Kidney (tissue), 14 donors: Measurements from ENCODE around the gene ATG4D. TPM values are rescaled to one million over a fixed set of nuclear protein-coding genes. Genes with fewer than 3 reads are reported as not detected.
"Not testable (repeated sequence)": the region's sequence is repeated elsewhere in the genome, so short reads cannot be mapped to it uniquely, and the experiment has no call there.

Experiments used
- DNase-seq, 5 donors: peaks; one replicate each; pipeline ENCODE4 v3.0.0-alpha.2; 2013 to 2020
- FAIRE-seq: peaks from 2 replicates; lab custom pipeline; 2012; peaks lifted over from hg19 to GRCh38; lab: Jason Lieb, UNC
- H3K27ac ChIP-seq, 2 donors: one replicate each; pipeline ENCODE4 v1.7.0; 2013; ENCODE audit warnings: low read depth in 2 of 2, low read length in 2 of 2, inconsistent platforms in 1 of 2
- H3K27me3 ChIP-seq: one replicate; pipeline ENCODE4 v1.7.1; 2013; ENCODE audit warnings: low read length, inconsistent platforms; ENCODE audit not compliant: control insufficient read depth, insufficient read depth
- H3K36me3 ChIP-seq, 3 donors: one replicate each; pipeline versions ENCODE4 v1.7.0 to v1.7.1; 2013; ENCODE audit warnings: low read length in 3 of 3, control low read depth in 1 of 3, inconsistent platforms in 1 of 3; ENCODE audit not compliant: insufficient read depth in 3 of 3, control insufficient read depth in 2 of 3
- H3K4me1 ChIP-seq, 3 donors: one replicate each; pipeline versions ENCODE4 v1.7.0 to v1.7.1; 2013; ENCODE audit warnings: low read length in 3 of 3, inconsistent platforms in 1 of 3, low read depth in 1 of 3; ENCODE audit not compliant: control insufficient read depth in 2 of 3, insufficient read depth in 2 of 3
- H3K4me3 ChIP-seq, 3 donors: one replicate each; pipeline versions ENCODE4 v1.7.0 to v1.8.1; 2013; ENCODE audit warnings: low read length in 3 of 3, control low read depth in 1 of 3, inconsistent platforms in 1 of 3
- H3K9ac ChIP-seq, 3 donors: one replicate each; pipeline versions ENCODE4 v1.7.0 to v1.7.1; 2013; ENCODE audit warnings: low read length in 3 of 3, control low read depth in 1 of 3, inconsistent platforms in 1 of 3
- H3K9me3 ChIP-seq, 3 donors: one replicate each; pipeline versions ENCODE4 v1.7.0 to v1.7.1; 2013; ENCODE audit warnings: low read length in 3 of 3, control low read depth in 1 of 3, inconsistent platforms in 1 of 3; ENCODE audit not compliant: control insufficient read depth in 2 of 3, insufficient read depth in 1 of 3
- intact Hi-C: fragments of 100-400 bp; cut with DNase I; formaldehyde crosslinking; loops from one replicate; pipeline ENCODE4 v1.11.1; 2022
- polyA plus RNA-seq: library from polyadenylated mRNA; stranded (reverse); fragments of 350-450 nt; fragmentation: Illumina TruSeq; extraction: RNeasy Lipid Tissue Mini Kit (QIAGEN cat#74804); gene quantifications from one replicate; pipeline ENCODE4 v1.2.3, GENCODE V29; 2014; ENCODE audit warnings: low read depth, low replicate concordance; ENCODE audit not compliant: insufficient read depth
- total RNA-seq: library from RNA; stranded (reverse); fragmentation: NEBNext Ultra II Directional; extraction: Animal tissue kit (Norgen Biotek cat#: 25700); gene quantifications from one replicate; pipeline ENCODE4 v1.2.1, GENCODE V29; 2021
- TF ChIP-seq, protein P1 (sequence below): IDR thresholded peaks from 3 replicates; pipeline ENCODE4 v1.5.1; 2012; ENCODE audit warnings: mild to moderate bottlenecking, moderate library complexity, borderline replicate concordance; ENCODE audit not compliant: insufficient read depth; ENCODE audit errors: extremely low read depth
- donor health status: control.
- donor health status: control.
- donor health status: control.
- donor health status: control.
- donor health status: control.
- donor health status: DM: yes; HTN: yes; CAD: no.
- donor health status: Normal renal cell carcinoma (clear cell type).

Gene ATG4D
- total and polyA plus RNA-seq, 2 donors from 2014 or later: 32.7 to 91.7 TPM

DNA sequence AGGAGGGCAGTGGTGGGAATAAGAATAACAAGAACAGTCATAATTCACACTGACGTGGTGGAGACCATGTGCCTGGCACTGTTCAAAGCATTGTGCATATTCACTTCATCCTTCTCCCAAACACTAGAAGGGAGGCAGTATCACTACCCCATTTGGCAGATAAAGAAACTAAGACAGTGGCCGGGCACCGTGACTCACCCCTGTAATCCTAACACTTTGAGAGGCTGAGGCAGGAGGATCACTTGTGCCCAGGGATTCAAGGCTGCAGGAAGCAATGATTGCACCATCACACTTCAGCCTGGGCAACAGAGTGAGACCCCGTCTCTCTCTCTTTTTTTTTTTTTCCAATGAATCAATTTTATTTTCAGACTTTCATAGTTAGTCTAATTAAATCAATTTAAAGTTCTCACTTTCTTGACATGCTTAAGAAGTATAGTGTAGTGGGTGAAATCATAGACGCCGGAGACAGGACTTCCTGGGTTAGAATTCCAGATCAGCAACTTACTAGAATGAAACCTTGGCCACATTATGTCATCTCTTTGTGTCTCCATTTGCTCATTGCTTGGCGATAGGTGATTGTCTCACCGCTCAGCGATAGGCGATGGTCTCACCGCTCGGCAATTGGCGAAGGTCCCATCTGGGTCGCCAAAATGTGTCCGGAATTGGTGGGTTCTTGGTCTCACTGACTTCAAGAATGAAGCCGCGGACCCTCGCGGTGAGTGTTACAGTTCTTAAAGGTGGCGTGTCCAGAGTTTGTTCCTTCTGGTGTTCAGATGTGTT lies 5.3 kb upstream of the ATG4D start:
- DNase-seq: no peak
- intact Hi-C loops: no loop called here
- TF ChIP-seq, protein P1, sequence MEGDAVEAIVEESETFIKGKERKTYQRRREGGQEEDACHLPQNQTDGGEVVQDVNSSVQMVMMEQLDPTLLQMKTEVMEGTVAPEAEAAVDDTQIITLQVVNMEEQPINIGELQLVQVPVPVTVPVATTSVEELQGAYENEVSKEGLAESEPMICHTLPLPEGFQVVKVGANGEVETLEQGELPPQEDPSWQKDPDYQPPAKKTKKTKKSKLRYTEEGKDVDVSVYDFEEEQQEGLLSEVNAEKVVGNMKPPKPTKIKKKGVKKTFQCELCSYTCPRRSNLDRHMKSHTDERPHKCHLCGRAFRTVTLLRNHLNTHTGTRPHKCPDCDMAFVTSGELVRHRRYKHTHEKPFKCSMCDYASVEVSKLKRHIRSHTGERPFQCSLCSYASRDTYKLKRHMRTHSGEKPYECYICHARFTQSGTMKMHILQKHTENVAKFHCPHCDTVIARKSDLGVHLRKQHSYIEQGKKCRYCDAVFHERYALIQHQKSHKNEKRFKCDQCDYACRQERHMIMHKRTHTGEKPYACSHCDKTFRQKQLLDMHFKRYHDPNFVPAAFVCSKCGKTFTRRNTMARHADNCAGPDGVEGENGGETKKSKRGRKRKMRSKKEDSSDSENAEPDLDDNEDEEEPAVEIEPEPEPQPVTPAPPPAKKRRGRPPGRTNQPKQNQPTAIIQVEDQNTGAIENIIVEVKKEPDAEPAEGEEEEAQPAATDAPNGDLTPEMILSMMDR: no peak

DNA sequence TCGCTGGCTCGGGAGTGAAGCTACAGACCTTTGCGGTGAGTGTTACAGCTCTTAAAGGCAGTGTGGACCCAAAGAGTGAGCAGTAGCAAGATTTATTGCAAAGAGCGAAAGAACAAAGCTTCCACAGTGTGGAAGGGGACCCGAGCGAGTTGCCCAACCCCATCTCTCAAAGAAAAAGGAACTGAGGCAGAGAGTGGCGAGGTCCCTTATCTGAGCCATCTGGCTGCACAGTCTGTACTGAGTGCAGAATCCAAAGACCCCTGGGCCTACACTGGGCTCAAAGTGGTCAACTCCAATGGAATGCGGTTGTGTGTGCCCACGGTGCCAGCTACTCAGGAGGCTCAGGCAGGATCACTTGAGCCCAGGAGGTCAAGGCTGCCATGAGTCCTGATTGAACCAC lies 4.7 kb upstream of the ATG4D start:
- FAIRE-seq, H3K4me1 ChIP-seq, H3K9ac ChIP-seq, H3K27me3 ChIP-seq, DNase-seq, H3K9me3 ChIP-seq, intact Hi-C loops, H3K27ac ChIP-seq, H3K4me3 ChIP-seq, H3K36me3 ChIP-seq: not testable (repeated sequence)

More for the DNA sequence above, 5.3 kb upstream of the ATG4D start:
- Histone ChIP-seq H3K27me3 (peaks cover 2% of the 10 kb centered on the region), H3K36me3 (no peaks in the 10 kb centered on the region), H3K4me1 (no peaks in the 10 kb centered on the region), H3K27ac (no peak overlapping the region), H3K9ac (no peak overlapping the region), H3K9me3 (no peaks in the 10 kb centered on the region), H3K4me3 (no peak overlapping the region)
- FAIRE-seq: no peak

DNA sequence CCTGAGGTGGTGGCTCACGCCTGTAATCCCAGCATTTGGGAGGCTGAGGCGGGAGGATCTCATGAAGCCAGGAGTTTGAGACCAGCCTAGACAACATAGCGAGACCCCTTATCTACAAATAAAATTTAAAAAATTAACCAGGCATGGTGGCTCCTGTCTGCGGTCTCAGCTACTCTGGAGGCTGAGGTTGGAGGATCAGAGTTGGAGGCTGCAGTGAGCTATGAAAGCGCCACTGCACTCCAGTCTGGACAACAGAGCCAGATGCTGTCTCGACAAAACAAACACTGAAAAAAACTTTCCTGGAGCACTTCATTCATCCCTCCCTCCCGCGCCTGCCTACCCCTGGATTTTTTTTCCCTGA lies 665 bp upstream of the ATG4D start:
- Histone ChIP-seq H3K36me3 (peaks cover 0 to 12% (median 6%) of the 10 kb centered on the region in 3 donors), H3K27ac (peak overlapping the region in 1 of 2 donors; percentile 87), H3K9ac (no peak overlapping the region), H3K27me3 (no peaks in the 10 kb centered on the region), H3K4me1 (peaks cover 0 to 6% (median 0%) of the 10 kb centered on the region in 3 donors), H3K4me3 (peak overlapping the region; percentile 10 to 92 (median 11)), H3K9me3 (no peaks in the 10 kb centered on the region)
- no peak for DNase-seq
- intact Hi-C loops: no loop called here
- TF ChIP-seq, protein P1: no peak
- FAIRE-seq: no peak

DNA sequence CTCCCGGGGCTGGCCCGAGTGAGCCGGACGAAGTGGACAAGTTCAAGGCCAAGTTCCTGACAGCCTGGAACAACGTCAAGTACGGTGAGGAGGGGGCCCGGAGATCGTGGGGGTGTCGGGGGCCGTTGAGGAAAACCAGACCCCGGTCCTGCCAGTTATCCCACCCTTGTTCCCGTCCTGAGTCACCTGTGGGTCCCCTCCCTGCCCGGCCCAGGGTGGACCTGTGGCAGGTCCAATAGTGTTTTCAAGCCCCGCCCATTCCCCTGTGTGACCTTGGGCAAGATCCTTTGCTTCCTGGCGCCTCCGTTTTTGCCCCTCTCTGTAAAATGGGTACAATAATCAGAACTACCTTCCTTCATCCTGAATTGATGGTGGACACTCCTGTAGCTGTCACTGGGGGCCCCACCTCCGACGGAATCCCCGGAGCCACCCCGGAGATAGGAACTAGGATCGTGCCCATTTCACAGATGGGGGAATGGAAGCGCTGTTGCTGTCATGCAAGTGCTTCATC lies 593 bp downstream of the ATG4D start:
- TF ChIP-seq, protein P1: no peak
- peak overlapping the region; percentile 51 to 92 (median 89) for H3K4me3 ChIP-seq
- peak overlapping the region; percentile 77 to 87 for H3K27ac ChIP-seq
- intact Hi-C loops: no loop called here
- peak overlapping the region; percentile 1 to 88 (median 58) for H3K9ac ChIP-seq
- DNase-seq (peak; percentile 30 to 76 (median 52)), FAIRE-seq (no peak)
- H3K9me3 ChIP-seq: no peaks in the 10 kb centered on the region
- peaks cover 0 to 21% (median 12%) of the 10 kb centered on the region in 3 donors for H3K36me3 ChIP-seq
- no peaks in the 10 kb centered on the region for H3K27me3 ChIP-seq
- H3K4me1 ChIP-seq: peaks cover 0 to 6% (median 0%) of the 10 kb centered on the region in 3 donors
